Lower lobe of right lung (tissue), 2 donors: ENCODE measurements around the gene COPG1. TPM values are rescaled to one million over a fixed set of nuclear protein-coding genes. Genes with fewer than 3 reads are reported as not detected.

Source experiments
- ATAC-seq, 2 donors: fragments of 200-7000 bp; cut with Tn5 transposase; one replicate each; pipeline ENCODE4 v1.9.1; 2020 to 2022; ENCODE audit warnings: mild to moderate bottlenecking in 2 of 2, moderate library complexity in 2 of 2
- DNase-seq: peaks from one replicate; pipeline ENCODE4 v3.0.0-alpha.2; 2020
- H3K27ac ChIP-seq: fragments of 200-600 bp; one replicate; pipeline ENCODE4 v1.8.0; 2022
- H3K27me3 ChIP-seq: fragments of 200-600 bp; one replicate; pipeline ENCODE4 v1.8.0; 2022; ENCODE audit warnings: low read depth
- H3K36me3 ChIP-seq: fragments of 200-600 bp; one replicate; pipeline ENCODE4 v1.8.0; 2022; ENCODE audit warnings: mild to moderate bottlenecking
- H3K4me1 ChIP-seq: fragments of 200-600 bp; one replicate; pipeline ENCODE4 v1.8.0; 2022
- H3K4me3 ChIP-seq: fragments of 200-600 bp; one replicate; pipeline ENCODE4 v1.8.0; 2022; ENCODE audit warnings: mild to moderate bottlenecking
- H3K9me3 ChIP-seq: fragments of 200-600 bp; one replicate; pipeline ENCODE4 v1.8.0; 2022
- intact Hi-C: fragments of 100-400 bp; cut with DNase I; formaldehyde crosslinking; loops from one replicate; pipeline ENCODE4 v1.11.0; 2022
- total RNA-seq: library from RNA; stranded (reverse); fragmentation: NEBNext Ultra II Directional; extraction: Animal tissue kit (Norgen Biotek cat#: 25700); gene quantifications from one replicate; pipeline ENCODE4 v1.2.1, GENCODE V29; 2021
- TF ChIP-seq, protein P1 (sequence below): fragments of 200-600 bp; IDR thresholded peaks from one replicate; pipeline ENCODE4 v1.8.0; 2022; ENCODE audit warnings: antibody characterized with exemption, mild to moderate bottlenecking
- donor health status: DM: no; HTN: yes; CAD: no; lungs with severe emphysema.

COPG1 gene
- total RNA-seq, 1 donor from 2014 or later, result 150 TPM

DNA sequence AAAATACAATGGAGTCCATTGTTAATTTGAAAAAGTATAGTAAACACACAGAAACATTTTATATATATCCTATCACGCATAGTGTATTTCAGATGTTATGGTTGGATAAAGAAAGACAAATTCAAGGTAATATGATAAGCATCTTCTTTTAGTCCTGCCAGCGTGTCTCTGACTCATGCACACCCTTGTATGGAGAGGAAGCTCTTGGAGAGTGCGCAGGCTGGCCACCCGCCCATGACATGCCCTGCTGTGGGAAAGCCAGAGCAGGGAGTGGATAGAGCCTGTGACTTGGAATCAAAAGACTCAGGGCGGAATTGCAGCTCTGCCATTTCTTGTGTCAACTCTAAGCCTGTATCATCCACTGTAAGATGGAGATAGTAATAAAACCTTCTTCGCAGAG, 23.0 kb upstream of the COPG1 start:
- Histone ChIP-seq H3K4me1 (peaks cover 60% of the 10 kb centered on the region), H3K36me3 (no peaks in the 10 kb centered on the region), H3K9me3 (no peaks in the 10 kb centered on the region), H3K27ac (peak overlapping the region; percentile 82), H3K4me3 (no peak overlapping the region), H3K27me3 (no peaks in the 10 kb centered on the region)
- peak; percentile 62 to 63 for ATAC-seq
- TF ChIP-seq, protein P1, sequence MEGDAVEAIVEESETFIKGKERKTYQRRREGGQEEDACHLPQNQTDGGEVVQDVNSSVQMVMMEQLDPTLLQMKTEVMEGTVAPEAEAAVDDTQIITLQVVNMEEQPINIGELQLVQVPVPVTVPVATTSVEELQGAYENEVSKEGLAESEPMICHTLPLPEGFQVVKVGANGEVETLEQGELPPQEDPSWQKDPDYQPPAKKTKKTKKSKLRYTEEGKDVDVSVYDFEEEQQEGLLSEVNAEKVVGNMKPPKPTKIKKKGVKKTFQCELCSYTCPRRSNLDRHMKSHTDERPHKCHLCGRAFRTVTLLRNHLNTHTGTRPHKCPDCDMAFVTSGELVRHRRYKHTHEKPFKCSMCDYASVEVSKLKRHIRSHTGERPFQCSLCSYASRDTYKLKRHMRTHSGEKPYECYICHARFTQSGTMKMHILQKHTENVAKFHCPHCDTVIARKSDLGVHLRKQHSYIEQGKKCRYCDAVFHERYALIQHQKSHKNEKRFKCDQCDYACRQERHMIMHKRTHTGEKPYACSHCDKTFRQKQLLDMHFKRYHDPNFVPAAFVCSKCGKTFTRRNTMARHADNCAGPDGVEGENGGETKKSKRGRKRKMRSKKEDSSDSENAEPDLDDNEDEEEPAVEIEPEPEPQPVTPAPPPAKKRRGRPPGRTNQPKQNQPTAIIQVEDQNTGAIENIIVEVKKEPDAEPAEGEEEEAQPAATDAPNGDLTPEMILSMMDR, result no peak
- DNase-seq, result peak; percentile 79
- intact Hi-C loops, result no loop called here

DNA sequence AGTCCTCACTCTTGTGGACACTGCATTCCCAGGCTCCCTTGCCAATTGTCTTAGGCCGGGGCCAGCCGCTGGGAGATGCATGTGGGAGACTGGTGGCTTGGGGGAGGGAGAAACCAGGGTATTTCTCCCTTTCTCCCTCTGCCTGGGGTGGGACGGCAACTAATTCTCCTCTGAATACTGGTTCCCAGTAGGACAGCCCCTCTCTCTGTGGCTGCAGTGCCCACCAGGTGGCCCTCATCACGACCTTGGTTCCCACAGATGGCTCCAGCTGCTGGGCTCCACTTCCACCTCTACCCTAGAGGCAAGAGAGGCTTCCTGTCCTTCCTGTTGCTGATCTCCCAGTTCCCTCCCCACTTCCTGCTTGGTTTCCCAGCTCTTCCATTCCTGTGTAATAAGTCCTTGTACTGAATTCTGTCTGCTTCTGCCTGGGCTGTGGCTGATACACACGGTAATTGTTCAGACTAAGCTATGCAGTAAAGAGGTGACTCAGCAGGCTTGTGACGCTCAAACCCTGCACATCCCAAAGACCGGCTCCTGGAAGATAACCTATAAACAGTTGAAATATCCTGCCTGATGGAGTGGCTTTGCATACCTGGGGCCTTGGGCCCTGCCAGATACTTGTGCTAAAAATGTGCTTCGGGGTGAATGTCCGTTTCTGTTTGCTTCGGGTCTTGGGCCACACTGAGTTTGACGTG, 20.4 kb upstream of the COPG1 start:
- intact Hi-C loops, result no loop called here
- H3K36me3 ChIP-seq, result no peaks in the 10 kb centered on the region
- no peaks in the 10 kb centered on the region for H3K9me3 ChIP-seq
- TF ChIP-seq, protein P1, result no peak
- ATAC-seq (peak in 1 of 2 donors; percentile 3), DNase-seq (peak; percentile 54)
- H3K4me3 ChIP-seq, result no peak overlapping the region
- peaks cover 57% of the 10 kb centered on the region for H3K4me1 ChIP-seq
- H3K27me3 ChIP-seq, result no peaks in the 10 kb centered on the region
- H3K27ac ChIP-seq, result peak overlapping the region; percentile 82

DNA sequence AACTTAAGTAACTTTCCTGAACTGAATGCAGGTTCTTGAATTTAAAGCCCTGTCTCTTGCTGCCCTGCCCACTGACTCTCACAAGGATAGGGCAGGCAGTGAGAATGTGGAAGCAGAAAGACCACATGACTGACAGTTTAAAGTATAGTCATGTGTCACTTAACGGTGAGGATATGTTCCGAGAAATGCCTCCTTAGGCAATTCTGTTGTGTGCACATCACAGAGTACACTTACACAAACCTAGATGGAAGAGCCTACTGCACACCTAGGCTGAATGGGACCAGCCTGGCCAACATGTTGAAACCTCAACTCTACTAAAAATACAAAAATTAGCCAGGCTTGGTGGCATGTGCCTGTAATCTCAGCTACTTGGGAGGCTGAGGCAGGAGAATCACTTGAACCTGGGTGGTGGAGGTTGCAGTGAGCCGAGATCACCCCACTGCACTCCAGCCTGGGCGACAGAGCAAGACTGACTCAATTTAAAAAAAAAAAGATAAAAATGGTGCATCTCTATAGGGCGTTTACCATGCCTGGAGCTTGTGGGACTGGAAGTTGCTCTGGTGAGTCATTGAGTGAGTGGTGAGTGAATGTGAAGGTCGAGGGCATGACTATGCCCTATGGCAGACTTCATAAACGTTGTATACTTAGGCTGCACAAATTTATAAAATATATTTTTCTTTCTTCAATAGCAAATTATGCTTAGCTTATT, 18.9 kb upstream of the COPG1 start:
- ATAC-seq (peak; percentile 71 to 85), DNase-seq (peak; percentile 53)
- Histone ChIP-seq H3K27ac (peak overlapping the region; percentile 82), H3K9me3 (no peaks in the 10 kb centered on the region), H3K36me3 (no peaks in the 10 kb centered on the region), H3K4me3 (peak overlapping the region; percentile 3), H3K4me1 (peaks cover 43% of the 10 kb centered on the region), H3K27me3 (no peaks in the 10 kb centered on the region)
- intact Hi-C loops, result no loop called here
- TF ChIP-seq, protein P1, result no peak

DNA sequence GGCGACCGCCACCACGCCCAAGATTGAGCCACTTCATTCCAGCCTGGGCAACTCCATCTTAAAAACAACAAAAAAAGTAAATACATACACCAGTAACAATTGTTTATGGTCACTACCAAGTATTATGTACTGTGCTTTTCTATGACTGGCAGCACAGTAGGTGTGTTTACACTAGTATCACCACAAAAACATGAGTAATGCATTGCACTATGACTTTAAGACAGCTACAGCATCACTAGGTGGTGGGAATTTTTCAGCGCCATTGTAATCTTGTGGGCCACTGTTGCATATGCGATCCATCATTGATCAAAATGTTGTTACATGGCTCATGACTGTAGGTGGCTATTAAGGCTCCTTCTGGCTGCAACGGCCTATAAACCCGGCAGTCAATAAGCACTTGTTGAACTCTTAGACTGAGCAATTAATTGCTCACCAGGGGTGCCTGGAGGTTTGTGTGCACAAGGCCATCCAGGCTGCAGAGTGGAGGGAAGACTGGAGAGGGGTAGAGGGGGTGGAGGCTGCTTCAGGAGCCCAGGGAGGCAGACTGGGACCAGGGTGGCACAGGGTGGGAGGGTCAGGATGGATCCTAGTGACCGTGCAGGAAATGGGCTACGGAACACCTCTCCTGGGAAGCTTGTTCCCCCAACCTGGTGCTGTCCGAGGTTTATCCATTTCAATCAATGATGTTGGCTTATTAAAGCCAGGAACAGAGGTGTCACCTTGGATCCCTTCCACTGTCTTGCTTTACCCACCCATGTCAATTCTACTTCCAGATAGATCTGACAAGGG, 17.9 kb upstream of the COPG1 start:
- no peak for DNase-seq
- intact Hi-C loops, result no loop called here
- TF ChIP-seq, protein P1, result no peak
- Histone ChIP-seq H3K36me3 (no peaks in the 10 kb centered on the region), H3K27me3 (no peaks in the 10 kb centered on the region), H3K27ac (peak overlapping the region; percentile 82), H3K9me3 (no peaks in the 10 kb centered on the region), H3K4me3 (no peak overlapping the region), H3K4me1 (peaks cover 33% of the 10 kb centered on the region)
- no peak for ATAC-seq

DNA sequence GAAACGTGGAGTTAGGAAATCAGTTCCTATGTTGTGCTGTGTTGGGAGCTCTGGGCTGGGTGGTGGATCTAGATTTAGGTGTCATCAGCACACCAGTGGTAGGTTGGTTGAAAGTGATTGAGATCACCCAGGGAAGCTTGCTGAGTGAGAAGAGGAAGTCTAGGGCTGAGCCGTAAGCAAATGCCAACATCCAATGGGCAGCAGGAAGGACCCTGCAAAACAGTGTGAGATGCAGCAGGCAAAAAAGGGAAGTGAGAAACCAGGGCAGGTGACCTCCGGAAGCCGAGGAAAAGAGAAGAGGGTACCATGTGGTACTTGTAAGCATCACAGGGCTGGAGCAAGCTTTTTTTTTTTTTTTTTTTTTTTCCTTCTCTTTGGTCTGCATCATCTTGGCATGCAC, 15.9 kb upstream of the COPG1 start:
- peaks cover 17% of the 10 kb centered on the region for H3K4me1 ChIP-seq
- intact Hi-C loops, result no loop called here
- TF ChIP-seq, protein P1, result no peak
- H3K27ac ChIP-seq, result no peak overlapping the region
- peak; percentile 75 to 83 for ATAC-seq
- no peaks in the 10 kb centered on the region for H3K36me3 ChIP-seq
- no peaks in the 10 kb centered on the region for H3K9me3 ChIP-seq
- DNase-seq, result peak; percentile 74
- no peak overlapping the region for H3K4me3 ChIP-seq
- H3K27me3 ChIP-seq, result no peaks in the 10 kb centered on the region
